SU-DHL-6 (cell line): ENCODE measurements around the gene MGRN1.

ENCODE experiments used
- H2AFZ ChIP-seq: fragments of 200-600 bp; sonication (generic); 2 replicates; pipeline ENCODE4 v1.6.1; 2014; ENCODE audit warnings: low read depth, mild to moderate bottlenecking, moderate library complexity, mixed read lengths, antibody characterized with exemption, low read length; ENCODE audit not compliant: severe bottlenecking
- H3F3A ChIP-seq: fragments of 200-600 bp; shearing (Covaris generic); 2 replicates; pipeline ENCODE4 v1.6.0; 2016; ENCODE audit warnings: antibody characterized with exemption, mild to moderate bottlenecking; ENCODE audit not compliant: insufficient read depth
- H3K27ac ChIP-seq: fragments of 200-600 bp; sonication (generic); 2 replicates; pipeline ENCODE4 v1.5.1; 2016; ENCODE audit warnings: low read depth, mild to moderate bottlenecking, low read length, moderate library complexity, mixed read lengths
- H3K27me3 ChIP-seq: fragments of 200-600 bp; sonication (generic), shearing (Covaris generic); 2 replicates; pipeline ENCODE4 v1.6.0; 2014; ENCODE audit warnings: mild to moderate bottlenecking, low read length
- H3K36me3 ChIP-seq: fragments of 200-600 bp; sonication (generic); 2 replicates; pipeline ENCODE4 v1.6.1; 2014; ENCODE audit warnings: mild to moderate bottlenecking, low read length, mixed read lengths
- H3K4me2 ChIP-seq: fragments of 300-600, 200-600 bp; shearing (Covaris generic), sonication (generic); 2 replicates; pipeline ENCODE4 v1.6.0; 2014; ENCODE audit warnings: low read length, low read depth, mild to moderate bottlenecking; ENCODE audit not compliant: poor library complexity, severe bottlenecking
- H3K4me3 ChIP-seq: fragments of 200-600 bp; sonication (generic); 2 replicates; pipeline ENCODE4 v1.5.1; 2014; ENCODE audit warnings: antibody characterized with exemption, low read length, mild to moderate bottlenecking, mixed read lengths; ENCODE audit not compliant: insufficient read depth, poor library complexity, severe bottlenecking
- H3K79me2 ChIP-seq: fragments of 200-600 bp; sonication (generic); 2 replicates; pipeline ENCODE4 v1.6.1; 2014; ENCODE audit warnings: mild to moderate bottlenecking, low read length, moderate library complexity; ENCODE audit not compliant: insufficient read depth
- H3K9ac ChIP-seq: fragments of 200-600 bp; sonication (generic); 2 replicates; pipeline ENCODE4 v1.7.0; 2014; ENCODE audit warnings: mild to moderate bottlenecking, low read length
- H3K9me2 ChIP-seq: fragments of 200-600 bp; sonication (generic); replicated peaks from 2 replicates; pipeline ENCODE4 v1.6.1; 2014; ENCODE audit warnings: low read length; ENCODE audit not compliant: insufficient read depth
- H3K9me3 ChIP-seq: fragments of 200-600 bp; sonication (generic); 2 replicates; pipeline ENCODE4 v1.6.1; 2014; ENCODE audit warnings: low read length, mixed read lengths; ENCODE audit not compliant: insufficient read depth
- H4K20me1 ChIP-seq: fragments of 200-600 bp; sonication (generic); 2 replicates; pipeline ENCODE4 v1.6.1; 2014; ENCODE audit warnings: low read depth, mild to moderate bottlenecking, antibody characterized with exemption, low read length, moderate library complexity, mixed read lengths
- EZH2phosphoT487 ChIP-seq: fragments of 200-600 bp; sonication (generic), shearing (Covaris generic); conservative IDR thresholded peaks from 2 replicates; pipeline ENCODE4 v1.6.1; 2018; ENCODE audit warnings: mild to moderate bottlenecking, antibody characterized with exemption, low read length, moderate library complexity, mixed read lengths
- TF ChIP-seq, protein P1 (sequence below): fragments of 200-600 bp; sonication (generic); IDR thresholded peaks from one replicate; pipeline ENCODE4 v1.5.1; 2017; ENCODE audit warnings: antibody characterized with exemption, mild to moderate bottlenecking, low read length, moderate library complexity; ENCODE audit not compliant: insufficient read depth, poor library complexity, severe bottlenecking

Gene MGRN1

DNA sequence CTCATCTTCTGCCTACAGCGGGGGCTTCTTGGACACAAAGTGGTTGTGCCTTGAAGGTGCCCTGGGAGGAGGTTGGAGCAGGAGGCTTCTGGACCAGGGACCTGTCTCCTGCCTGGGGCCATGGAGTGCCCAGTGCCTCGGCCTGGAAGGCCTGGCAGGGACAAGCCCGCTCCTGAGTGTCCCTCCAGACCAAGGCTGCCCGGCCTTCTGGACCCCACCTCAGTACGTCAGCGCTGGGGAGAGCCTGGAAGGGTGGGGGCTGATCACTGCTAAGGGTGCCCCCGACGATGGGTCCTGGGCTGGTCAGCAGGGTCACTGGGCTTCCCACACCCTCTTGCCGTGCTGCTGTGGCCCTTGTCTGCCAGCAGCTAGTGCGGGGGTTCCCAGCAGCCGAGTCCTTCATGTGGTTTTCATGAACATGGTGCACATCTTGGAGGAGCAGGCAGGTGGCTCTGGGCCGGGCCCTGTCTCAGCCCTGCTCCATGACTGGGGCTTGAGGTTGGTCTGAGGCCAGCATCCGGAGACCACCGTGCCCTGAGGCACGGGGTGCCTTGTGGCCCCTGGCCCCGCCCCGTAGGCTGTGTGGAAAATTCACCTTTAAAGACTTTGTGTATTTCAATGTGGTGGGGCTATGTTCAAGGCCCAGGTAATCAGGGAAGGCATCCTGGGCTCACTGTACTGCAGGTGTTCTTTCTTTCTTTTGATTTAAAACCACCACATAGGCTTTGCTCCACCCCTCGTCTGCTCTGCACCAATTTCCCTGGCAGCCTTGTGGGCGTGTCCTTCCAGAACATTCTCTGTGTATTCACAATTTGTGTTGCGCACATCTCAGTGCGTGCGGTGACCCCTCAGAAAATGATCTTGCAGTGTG lies 22.4 kb downstream of the MGRN1 start:
- Histone ChIP-seq H2AFZ (no peak overlapping the region), H3K27ac (no peak overlapping the region), H3K9ac (no peak overlapping the region), H3K79me2 (peaks cover 12% of the 10 kb centered on the region; the same call in 1 of the 2 replicates), H3K4me3 (no peak overlapping the region), H3K4me2 (no peak overlapping the region), H3K9me2 (no peaks in the 10 kb centered on the region), H4K20me1 (peaks cover 3% of the 10 kb centered on the region; the same call in 1 of the 2 replicates), H3K27me3 (no peaks in the 10 kb centered on the region), H3K36me3 (no peaks in the 10 kb centered on the region), H3K9me3 (no peaks in the 10 kb centered on the region), H3F3A (no peaks in the 10 kb centered on the region)
- TF ChIP-seq, protein P1, sequence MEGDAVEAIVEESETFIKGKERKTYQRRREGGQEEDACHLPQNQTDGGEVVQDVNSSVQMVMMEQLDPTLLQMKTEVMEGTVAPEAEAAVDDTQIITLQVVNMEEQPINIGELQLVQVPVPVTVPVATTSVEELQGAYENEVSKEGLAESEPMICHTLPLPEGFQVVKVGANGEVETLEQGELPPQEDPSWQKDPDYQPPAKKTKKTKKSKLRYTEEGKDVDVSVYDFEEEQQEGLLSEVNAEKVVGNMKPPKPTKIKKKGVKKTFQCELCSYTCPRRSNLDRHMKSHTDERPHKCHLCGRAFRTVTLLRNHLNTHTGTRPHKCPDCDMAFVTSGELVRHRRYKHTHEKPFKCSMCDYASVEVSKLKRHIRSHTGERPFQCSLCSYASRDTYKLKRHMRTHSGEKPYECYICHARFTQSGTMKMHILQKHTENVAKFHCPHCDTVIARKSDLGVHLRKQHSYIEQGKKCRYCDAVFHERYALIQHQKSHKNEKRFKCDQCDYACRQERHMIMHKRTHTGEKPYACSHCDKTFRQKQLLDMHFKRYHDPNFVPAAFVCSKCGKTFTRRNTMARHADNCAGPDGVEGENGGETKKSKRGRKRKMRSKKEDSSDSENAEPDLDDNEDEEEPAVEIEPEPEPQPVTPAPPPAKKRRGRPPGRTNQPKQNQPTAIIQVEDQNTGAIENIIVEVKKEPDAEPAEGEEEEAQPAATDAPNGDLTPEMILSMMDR, result no peak
- TF ChIP-seq EZH2phosphoT487, result no peak

DNA sequence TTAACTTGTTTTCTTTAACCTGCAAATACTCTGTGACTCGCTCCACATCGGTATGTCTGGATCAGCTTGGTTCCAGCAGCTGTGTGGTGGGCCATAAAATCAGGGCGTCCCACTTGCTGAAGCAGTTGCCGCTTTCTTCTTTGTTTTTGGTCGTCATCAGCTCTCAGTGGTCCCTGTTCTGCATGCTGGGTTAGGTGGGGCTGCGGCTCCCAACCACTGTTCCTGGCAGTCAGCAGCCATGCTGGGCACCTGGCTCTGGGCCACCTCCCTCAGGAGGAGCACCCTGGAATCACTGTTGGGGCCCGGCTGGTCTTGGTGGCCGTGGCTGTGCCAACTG lies 23.0 kb downstream of the MGRN1 start:
- peaks cover 11% of the 10 kb centered on the region; the same call in 1 of the 2 replicates for H3K79me2 ChIP-seq
- H3K9ac ChIP-seq, result no peak overlapping the region
- H3K4me3 ChIP-seq, result no peak overlapping the region
- H3K27ac ChIP-seq, result no peak overlapping the region
- H3K4me2 ChIP-seq, result no peak overlapping the region
- H4K20me1 ChIP-seq, result peaks cover 3% of the 10 kb centered on the region; the same call in 1 of the 2 replicates
- no peaks in the 10 kb centered on the region for H3K9me2 ChIP-seq
- H3F3A ChIP-seq, result no peaks in the 10 kb centered on the region
- TF ChIP-seq EZH2phosphoT487, result no peak
- TF ChIP-seq, protein P1, result no peak
- no peaks in the 10 kb centered on the region for H3K36me3 ChIP-seq
- no peak overlapping the region for H2AFZ ChIP-seq
- H3K9me3 ChIP-seq, result no peaks in the 10 kb centered on the region
- no peaks in the 10 kb centered on the region for H3K27me3 ChIP-seq

DNA sequence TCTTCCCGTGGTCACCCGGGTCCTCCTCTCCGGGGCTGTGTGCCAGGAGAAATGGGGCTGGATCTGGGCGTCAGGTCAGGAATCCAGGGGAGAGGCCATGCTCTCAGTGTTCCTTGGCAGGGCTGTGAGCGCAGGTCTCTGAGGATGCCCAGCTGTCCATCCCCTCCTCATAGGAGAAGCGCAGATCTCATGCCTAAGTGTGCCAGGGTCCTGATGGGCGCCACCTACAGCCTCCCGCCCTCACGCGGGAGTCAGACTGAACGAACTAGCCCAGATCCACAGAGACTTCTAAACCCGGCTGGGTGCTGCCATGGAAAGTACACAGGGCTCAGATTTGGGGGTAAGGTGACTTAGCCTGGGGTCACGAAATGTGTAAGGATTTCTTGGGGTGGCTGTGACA lies 24.3 kb downstream of the MGRN1 start:
- H2AFZ ChIP-seq, result no peak overlapping the region
- no peaks in the 10 kb centered on the region for H3K9me3 ChIP-seq
- H3K79me2 ChIP-seq, result peaks cover 4% of the 10 kb centered on the region; the same call in 1 of the 2 replicates
- no peak for TF ChIP-seq EZH2phosphoT487
- TF ChIP-seq, protein P1, result no peak
- no peak overlapping the region for H3K4me2 ChIP-seq
- peaks cover 3% of the 10 kb centered on the region; the same call in 1 of the 2 replicates for H4K20me1 ChIP-seq
- H3K36me3 ChIP-seq, result no peaks in the 10 kb centered on the region
- no peak overlapping the region for H3K27ac ChIP-seq
- H3K27me3 ChIP-seq, result no peaks in the 10 kb centered on the region
- no peaks in the 10 kb centered on the region for H3F3A ChIP-seq
- H3K9ac ChIP-seq, result no peak overlapping the region
- H3K9me2 ChIP-seq, result no peaks in the 10 kb centered on the region
- no peak overlapping the region for H3K4me3 ChIP-seq
